Effector memory CD8-positive, alpha-beta T cell (primary cell): ENCODE measurements around the gene SLC25A44.

Source experiments
- ATAC-seq: fragments of 150-1000 bp; cut with Tn5 transposase; replicated peaks from 2 replicates; pipeline ENCODE4 v1.10.0; 2021; ENCODE audit warnings: mild to moderate bottlenecking, moderate library complexity
- DNase-seq, 3 experiments: peaks; one replicate each; pipeline ENCODE4 v3.0.0; 2021
- H3K27ac Mint-ChIP-seq, 2 donors: one replicate each; pipeline ENCODE4 v1.8.0; 2022; ENCODE audit warnings: mild to moderate bottlenecking in 2 of 2, mixed read lengths in 2 of 2, moderate library complexity in 2 of 2
- H3K27me3 Mint-ChIP-seq, 2 donors: one replicate each; pipeline ENCODE4 v1.8.0; 2022; ENCODE audit warnings: mixed read lengths in 2 of 2
- H3K36me3 Mint-ChIP-seq: one replicate; pipeline ENCODE4 v1.8.0; 2022; ENCODE audit warnings: mild to moderate bottlenecking, moderate library complexity, mixed read lengths; ENCODE audit not compliant: insufficient read depth
- H3K4me1 Mint-ChIP-seq, 2 donors: one replicate each; pipeline ENCODE4 v1.8.0; 2022; ENCODE audit warnings: low read depth in 2 of 2, mixed read lengths in 2 of 2
- H3K4me3 Mint-ChIP-seq, 2 donors: one replicate each; pipeline ENCODE4 v1.8.0; 2022; ENCODE audit warnings: mild to moderate bottlenecking in 2 of 2, mixed read lengths in 2 of 2, moderate library complexity in 2 of 2
- H3K9me3 Mint-ChIP-seq, 2 donors: one replicate each; pipeline ENCODE4 v1.8.0; 2022; ENCODE audit warnings: mixed read lengths in 2 of 2

The SLC25A44 gene

DNA sequence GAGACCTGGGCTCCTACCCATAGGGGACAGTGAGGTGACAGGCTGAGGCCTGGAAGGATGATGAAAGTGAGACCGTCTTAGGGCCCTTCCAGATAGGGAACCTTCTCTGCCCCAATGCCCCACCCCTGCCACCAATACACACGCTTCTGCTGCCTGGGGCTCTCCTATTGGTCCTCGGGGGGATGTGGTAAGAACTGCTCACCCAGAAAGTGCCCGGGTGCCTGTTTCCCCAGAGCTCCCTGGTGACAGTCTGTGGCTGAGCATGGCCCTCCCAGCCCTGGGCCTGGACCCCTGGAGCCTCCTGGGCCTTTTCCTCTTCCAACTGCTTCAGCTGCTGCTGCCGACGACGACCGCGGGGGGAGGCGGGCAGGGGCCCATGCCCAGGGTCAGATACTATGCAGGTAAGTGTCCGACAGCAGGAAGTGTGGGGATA lies 39.6 kb upstream of the SLC25A44 start:
- peaks cover 0 to 13% of the 10 kb centered on the region in 2 donors for H3K27me3 Mint-ChIP-seq
- peaks cover 41 to 47% of the 10 kb centered on the region in 2 donors for H3K4me1 Mint-ChIP-seq
- H3K9me3 Mint-ChIP-seq, result no peaks in the 10 kb centered on the region
- peak in 1 of 3 experiments; percentile 35 for DNase-seq
- peak overlapping the region; percentile 93 to 97 for H3K27ac Mint-ChIP-seq
- peak; percentile 81 for ATAC-seq
- H3K4me3 Mint-ChIP-seq, result peak overlapping the region; percentile 89 to 95
- H3K36me3 Mint-ChIP-seq, result peaks cover 26% of the 10 kb centered on the region

DNA sequence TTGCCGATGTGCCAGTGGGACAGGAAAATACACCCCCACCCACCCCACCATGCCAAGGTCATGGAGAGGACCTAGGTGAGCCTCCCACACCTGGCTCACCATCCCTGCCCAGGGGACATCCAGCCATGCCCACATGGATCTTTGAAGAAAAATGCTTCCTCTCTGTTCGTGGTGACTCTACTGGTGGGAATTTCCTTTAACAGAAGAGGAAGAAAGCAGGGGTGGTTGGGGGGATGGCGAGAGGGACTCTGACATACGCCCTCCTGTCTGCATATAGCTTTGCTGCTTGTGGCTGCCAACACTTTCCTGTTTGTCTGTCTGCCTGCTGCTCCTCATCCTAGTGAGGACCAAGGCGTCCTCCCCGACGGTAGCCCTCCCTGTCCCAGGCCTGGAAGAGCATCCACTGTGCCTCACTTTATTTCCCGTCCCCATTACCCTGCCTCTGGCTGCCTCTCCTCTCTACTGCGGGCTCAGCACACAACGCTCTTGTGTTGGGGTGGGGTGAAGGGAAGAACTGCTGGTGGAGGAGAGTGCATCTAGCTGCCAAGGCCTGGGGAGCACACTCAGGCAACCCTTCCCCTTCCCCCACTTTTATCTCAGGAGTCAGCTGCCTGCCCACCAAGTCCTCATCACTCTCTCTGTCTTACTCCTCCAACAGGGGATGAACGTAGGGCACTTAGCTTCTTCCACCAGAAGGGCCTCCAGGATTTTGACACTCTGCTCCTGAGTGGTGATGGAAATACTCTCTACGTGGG lies 38.0 kb upstream of the SLC25A44 start:
- no peak for ATAC-seq
- peaks cover 43 to 48% of the 10 kb centered on the region in 2 donors for H3K4me1 Mint-ChIP-seq

DNA sequence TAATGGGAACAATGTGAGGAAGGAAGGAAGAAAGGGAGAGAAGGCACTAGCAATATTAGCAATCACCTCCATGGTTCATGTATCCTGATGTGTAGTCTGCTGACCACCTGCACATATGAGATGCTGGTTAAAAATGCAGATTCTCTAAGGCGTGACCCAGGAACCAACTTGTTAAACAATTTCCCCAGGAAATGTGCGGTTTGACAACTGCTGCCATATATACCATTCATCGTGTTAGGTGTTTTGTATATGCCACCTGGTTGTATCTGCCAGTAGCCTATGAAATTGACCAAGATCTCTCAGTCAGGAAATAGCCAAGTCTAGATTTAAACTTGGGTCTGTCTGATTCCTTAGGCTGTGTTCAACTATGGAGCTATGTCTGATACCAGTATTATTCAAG lies 36.4 kb upstream of the SLC25A44 start:
- peak overlapping the region; percentile 64 to 95 for H3K4me3 Mint-ChIP-seq

More for the DNA sequence above, 38.0 kb upstream of the SLC25A44 start:
- Mint-ChIP-seq H3K27me3 (no peaks in the 10 kb centered on the region), H3K27ac (peak overlapping the region; percentile 81 to 93), H3K4me3 (peak overlapping the region; percentile 89 to 95), H3K9me3 (no peaks in the 10 kb centered on the region), H3K36me3 (peaks cover 19% of the 10 kb centered on the region)
- DNase-seq, result no peak

DNA sequence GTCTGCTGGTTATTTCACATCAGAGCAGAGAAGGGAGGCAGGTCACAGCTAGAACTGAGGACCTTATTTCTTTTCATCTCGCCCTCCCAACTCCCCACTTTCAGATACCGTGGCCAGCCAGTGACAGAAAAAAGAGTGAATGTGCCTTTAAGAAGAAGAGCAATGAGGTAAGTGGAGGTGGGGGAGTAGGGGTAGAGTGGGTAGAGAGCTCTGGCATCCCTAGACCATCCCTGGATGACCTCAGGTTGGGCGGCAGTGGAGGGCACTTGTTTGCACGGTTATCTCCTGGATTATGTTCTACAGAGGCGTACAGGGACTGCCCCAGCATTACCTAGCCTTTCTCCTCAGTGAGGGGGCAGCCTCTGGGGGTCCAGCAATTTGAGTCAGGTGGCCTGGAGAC lies 35.9 kb upstream of the SLC25A44 start:
- no peaks in the 10 kb centered on the region for H3K27me3 Mint-ChIP-seq
- no peak for DNase-seq
- H3K4me1 Mint-ChIP-seq, result peaks cover 45% of the 10 kb centered on the region in 2 donors
- no peak for ATAC-seq
- H3K9me3 Mint-ChIP-seq, result no peaks in the 10 kb centered on the region
- peak overlapping the region; percentile 4 to 89 for H3K27ac Mint-ChIP-seq
- peaks cover 13% of the 10 kb centered on the region for H3K36me3 Mint-ChIP-seq
- peak overlapping the region; percentile 64 to 95 for H3K4me3 Mint-ChIP-seq

More for the DNA sequence above, 36.4 kb upstream of the SLC25A44 start:
- Mint-ChIP-seq H3K4me1 (peaks cover 46 to 48% of the 10 kb centered on the region in 2 donors), H3K27ac (peak overlapping the region; percentile 4 to 89), H3K27me3 (no peaks in the 10 kb centered on the region), H3K9me3 (no peaks in the 10 kb centered on the region), H3K36me3 (peaks cover 16% of the 10 kb centered on the region)
- no peak for DNase-seq
- ATAC-seq, result peak; percentile 34

DNA sequence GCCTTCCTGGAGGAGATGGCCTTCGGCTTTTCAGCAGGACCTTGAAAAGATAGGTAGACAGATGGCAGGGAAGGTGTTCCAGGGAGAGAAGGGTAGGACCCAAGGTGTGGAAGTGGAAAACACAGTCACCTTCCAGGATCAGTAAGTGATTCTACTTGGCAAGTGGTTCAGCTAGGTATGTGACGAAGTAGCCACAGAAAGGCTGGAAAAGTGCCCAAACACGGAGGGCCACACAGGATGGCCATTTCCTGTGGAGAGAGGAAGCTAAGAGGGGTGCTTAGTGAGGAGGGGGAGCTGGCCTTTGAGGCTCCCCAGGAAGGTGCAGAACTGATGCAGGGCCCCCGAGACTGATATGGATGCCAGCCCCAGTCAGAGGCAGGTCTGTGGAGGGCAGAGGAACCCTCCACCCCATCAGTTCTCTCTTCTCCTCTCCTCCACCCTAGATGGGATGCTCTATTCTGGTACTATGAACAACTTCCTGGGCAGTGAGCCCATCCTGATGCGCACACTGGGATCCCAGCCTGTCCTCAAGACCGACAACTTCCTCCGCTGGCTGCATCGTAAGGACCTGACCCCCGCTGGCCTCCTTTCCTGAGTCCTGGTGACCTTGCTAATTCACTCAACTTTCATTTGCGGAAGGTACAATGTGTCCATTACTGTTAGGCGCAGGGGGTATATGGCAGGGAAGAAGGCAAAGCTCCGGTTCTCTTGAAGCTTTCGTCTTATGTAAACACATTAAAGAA lies 33.7 kb upstream of the SLC25A44 start:
- peaks cover 12% of the 10 kb centered on the region for H3K36me3 Mint-ChIP-seq
- H3K27me3 Mint-ChIP-seq, result no peaks in the 10 kb centered on the region
- H3K9me3 Mint-ChIP-seq, result no peaks in the 10 kb centered on the region
- DNase-seq (no peak), ATAC-seq (no peak)
- peak overlapping the region; percentile 26 to 28 for H3K27ac Mint-ChIP-seq
- peak overlapping the region; percentile 81 to 88 for H3K4me3 Mint-ChIP-seq
- peaks cover 32% of the 10 kb centered on the region in 2 donors for H3K4me1 Mint-ChIP-seq

DNA sequence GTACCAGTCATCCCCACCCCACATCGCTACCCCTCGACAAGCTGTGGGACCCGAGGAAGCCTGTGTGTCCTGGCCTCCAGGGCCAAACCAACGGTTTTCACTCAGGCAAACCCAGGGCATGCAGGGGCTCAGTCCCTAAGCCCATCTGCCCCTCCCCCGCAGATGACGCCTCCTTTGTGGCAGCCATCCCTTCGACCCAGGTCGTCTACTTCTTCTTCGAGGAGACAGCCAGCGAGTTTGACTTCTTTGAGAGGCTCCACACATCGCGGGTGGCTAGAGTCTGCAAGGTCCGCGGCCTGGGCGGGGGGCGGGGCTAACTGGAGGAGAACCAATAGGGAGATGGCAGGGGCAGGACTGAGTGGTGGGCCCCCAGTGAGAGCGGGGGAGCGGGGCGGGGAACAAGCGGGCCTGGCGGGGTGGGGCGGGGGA lies 33.1 kb upstream of the SLC25A44 start:
- peak overlapping the region; percentile 81 to 88 for H3K4me3 Mint-ChIP-seq
- peaks cover 16% of the 10 kb centered on the region for H3K36me3 Mint-ChIP-seq
- peak in 1 of 3 experiments; percentile 41 for DNase-seq
- no peaks in the 10 kb centered on the region for H3K9me3 Mint-ChIP-seq
- peak overlapping the region; percentile 26 to 28 for H3K27ac Mint-ChIP-seq
- H3K4me1 Mint-ChIP-seq, result peaks cover 29 to 30% of the 10 kb centered on the region in 2 donors
- no peaks in the 10 kb centered on the region for H3K27me3 Mint-ChIP-seq
- peak; percentile 75 for ATAC-seq

DNA sequence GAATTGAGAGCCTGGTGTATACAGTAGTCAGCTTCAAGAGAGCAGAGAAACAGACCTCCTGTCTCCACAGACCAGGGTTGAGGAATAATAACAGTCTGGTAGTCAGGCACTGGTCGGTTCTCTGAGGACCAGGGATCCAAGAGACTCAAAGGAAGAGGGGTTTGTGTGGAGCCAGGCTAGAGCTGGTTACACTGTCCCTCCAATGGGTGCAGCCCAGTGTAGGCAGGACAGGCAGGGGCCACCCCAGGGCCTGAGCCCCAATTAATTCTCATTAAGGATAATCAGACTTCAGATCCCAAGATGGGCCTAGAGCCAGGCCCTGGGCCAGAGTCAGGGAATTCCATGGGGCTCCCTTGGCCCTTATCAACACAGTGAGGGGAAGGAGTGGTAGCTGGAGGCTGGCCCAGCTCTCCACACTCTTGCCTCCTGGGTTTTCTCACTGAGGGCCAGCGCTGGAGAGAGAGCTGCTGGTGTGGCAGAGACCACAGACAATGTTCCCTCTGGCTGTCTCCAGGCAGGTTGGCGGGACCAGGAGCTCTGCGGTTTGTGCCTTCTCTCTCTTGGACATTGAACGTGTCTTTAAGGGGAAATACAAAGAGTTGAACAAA lies 31.4 kb upstream of the SLC25A44 start:
- DNase-seq (no peak), ATAC-seq (no peak)
- Mint-ChIP-seq H3K36me3 (peaks cover 17% of the 10 kb centered on the region), H3K27me3 (no peaks in the 10 kb centered on the region), H3K27ac (no peak overlapping the region), H3K9me3 (no peaks in the 10 kb centered on the region), H3K4me1 (peaks cover 13 to 18% of the 10 kb centered on the region in 2 donors), H3K4me3 (peak overlapping the region in 1 of 2 donors; percentile 88)

DNA sequence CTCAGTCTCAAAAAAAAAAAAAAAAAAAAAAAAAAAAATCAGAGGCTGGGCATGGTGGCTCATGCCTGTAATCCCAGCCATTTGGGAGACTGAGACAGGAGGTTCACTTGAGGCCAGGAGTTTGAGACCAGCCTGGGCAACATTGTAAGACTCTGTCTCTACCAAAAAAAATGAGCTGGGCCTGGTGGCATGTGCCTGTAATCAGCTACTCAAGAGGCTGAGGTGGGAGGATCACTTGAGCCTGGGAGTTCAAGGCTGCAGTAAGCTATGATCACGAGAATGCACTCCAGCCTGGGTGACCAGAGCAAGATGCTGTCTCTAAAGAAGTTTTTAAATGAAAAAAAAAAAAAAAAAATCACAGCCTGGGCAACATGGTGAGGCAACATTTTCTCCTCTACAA lies 30.2 kb upstream of the SLC25A44 start:
- Mint-ChIP-seq H3K9me3 (no peaks in the 10 kb centered on the region), H3K36me3 (peaks cover 22% of the 10 kb centered on the region), H3K27me3 (no peaks in the 10 kb centered on the region), H3K4me1 (peaks cover 8 to 13% of the 10 kb centered on the region in 2 donors), H3K27ac (no peak overlapping the region), H3K4me3 (no peak overlapping the region)
- no peak for DNase-seq
- no peak for ATAC-seq

DNA sequence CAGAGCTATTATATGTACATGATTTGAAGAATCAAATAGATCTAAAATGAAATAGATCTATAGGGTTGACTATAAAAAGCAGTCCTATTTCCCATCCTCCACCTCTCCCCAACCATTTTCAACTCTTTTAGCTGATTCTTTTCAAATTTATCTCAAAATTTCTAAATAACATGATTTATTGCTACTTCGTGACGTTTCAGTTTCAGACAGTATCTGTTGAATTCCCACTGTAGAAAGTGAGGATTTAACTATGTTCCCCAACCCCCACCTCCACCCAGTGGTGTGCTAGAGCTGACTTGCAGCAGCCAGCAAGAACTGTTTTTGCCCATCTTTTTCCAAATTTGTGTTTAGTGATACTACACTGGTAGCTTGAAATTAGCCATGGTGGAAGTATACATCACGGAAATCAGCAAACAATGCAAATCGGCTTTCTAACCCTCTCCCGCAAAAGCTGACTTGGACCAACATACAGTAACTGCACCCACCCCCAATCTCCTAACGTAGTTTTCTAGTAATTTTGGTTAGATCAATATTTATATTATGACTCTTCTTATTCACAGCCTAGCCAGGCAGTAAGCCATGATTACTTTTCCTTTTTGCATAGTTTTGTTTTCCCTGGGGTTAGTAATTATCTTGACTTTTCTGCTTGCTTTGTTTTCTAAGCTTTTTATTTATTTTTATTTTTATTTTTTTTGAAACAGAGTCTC lies 29.6 kb upstream of the SLC25A44 start:
- no peak for ATAC-seq
- Mint-ChIP-seq H3K9me3 (no peaks in the 10 kb centered on the region), H3K4me3 (no peak overlapping the region), H3K27me3 (no peaks in the 10 kb centered on the region), H3K4me1 (peaks cover 5 to 11% of the 10 kb centered on the region in 2 donors), H3K36me3 (peaks cover 22% of the 10 kb centered on the region), H3K27ac (no peak overlapping the region)
- no peak for DNase-seq

DNA sequence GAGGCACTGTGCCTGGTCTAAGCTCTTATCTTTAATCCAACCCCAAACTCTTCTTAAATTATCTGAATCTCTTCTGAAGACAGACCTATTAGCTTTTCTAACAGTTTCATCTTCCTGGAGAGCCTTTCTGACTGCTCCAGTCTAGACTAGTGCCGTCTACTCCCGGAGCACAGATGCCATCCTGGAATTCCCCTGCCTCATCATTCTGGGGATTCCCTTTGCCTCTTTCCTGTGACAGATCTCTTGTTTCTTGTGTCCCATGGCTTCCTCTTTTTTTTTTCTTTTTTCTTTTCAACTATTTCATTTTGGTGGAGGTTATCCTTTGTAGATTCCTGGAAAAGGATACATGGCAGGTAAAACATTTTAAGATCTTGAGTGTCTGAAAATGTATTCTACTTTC lies 28.8 kb upstream of the SLC25A44 start:
- H3K4me3 Mint-ChIP-seq, result no peak overlapping the region
- H3K36me3 Mint-ChIP-seq, result peaks cover 22% of the 10 kb centered on the region
- no peaks in the 10 kb centered on the region for H3K27me3 Mint-ChIP-seq
- peaks cover 4 to 7% of the 10 kb centered on the region in 2 donors for H3K4me1 Mint-ChIP-seq
- no peak for ATAC-seq
- H3K9me3 Mint-ChIP-seq, result no peaks in the 10 kb centered on the region
- no peak for DNase-seq
- peak overlapping the region in 1 of 2 donors; percentile 17 for H3K27ac Mint-ChIP-seq

DNA sequence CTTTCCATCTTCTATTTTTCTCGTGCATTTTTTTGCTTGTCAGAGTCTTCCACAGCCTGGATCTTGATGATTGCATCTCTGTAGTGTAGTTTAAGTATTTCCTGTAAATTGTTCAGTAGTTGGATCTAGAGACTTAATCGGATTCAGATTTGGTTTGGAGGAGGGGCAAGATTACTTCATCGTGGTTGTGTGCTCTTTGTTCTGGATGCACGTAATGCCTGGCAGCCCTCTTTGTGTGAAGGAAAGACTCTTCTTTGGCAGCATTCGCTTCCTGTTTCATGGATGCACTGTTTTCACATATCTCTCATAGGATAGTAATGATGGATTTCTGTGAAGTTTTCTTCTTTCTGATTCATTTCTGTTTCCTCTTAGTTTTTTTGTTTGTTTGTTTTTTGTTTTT lies 26.4 kb upstream of the SLC25A44 start:
- H3K27me3 Mint-ChIP-seq, result no peaks in the 10 kb centered on the region
- ATAC-seq (no peak), DNase-seq (no peak)
- H3K4me3 Mint-ChIP-seq, result no peak overlapping the region
- H3K4me1 Mint-ChIP-seq, result no peaks in the 10 kb centered on the region
- H3K9me3 Mint-ChIP-seq, result no peaks in the 10 kb centered on the region
- peaks cover 22% of the 10 kb centered on the region for H3K36me3 Mint-ChIP-seq
- no peak overlapping the region for H3K27ac Mint-ChIP-seq

DNA sequence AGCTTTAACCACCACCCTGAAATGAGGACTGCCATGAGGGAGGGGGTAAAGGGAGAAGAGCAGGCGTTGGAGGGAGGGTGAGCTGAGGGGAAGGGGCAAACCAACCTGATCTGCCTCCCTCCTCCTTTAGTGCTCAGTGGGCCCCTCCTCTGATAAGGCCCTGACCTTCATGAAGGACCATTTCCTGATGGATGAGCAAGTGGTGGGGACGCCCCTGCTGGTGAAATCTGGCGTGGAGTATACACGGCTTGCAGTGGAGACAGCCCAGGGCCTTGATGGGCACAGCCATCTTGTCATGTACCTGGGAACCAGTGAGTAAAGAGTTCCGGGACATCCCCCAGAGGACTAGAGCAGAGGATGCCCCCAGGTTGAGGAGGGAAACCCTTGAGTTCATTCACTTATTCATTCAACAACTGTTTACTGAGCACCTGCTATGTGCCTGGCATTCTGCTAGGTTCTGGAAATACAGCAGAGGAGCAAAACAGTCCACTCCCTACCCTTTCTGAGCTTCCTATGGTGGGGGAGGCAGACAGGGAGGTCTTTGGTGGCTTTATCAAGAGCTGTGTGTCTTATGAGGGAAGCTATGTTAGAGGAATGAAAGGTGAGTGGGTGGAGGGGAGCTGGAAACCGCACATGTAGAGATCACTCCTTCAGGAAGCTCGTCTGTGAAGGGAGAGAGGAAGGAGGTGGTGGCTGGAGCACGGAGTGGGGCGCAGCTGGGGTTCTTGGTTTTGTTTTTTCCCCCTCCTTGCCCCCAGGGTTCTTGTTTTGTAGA lies 21.0 kb upstream of the SLC25A44 start:
- Mint-ChIP-seq H3K4me1 (no peaks in the 10 kb centered on the region), H3K9me3 (no peaks in the 10 kb centered on the region), H3K36me3 (peaks cover 5% of the 10 kb centered on the region), H3K4me3 (no peak overlapping the region), H3K27me3 (peaks cover 5 to 20% of the 10 kb centered on the region in 2 donors), H3K27ac (peak overlapping the region; percentile 25 to 70)
- no peak for ATAC-seq
- no peak for DNase-seq
